ENCODE data around the gene SDCCAG8. TPM values are rescaled to one million over a fixed set of nuclear protein-coding genes. Genes with fewer than 3 reads are reported as not detected.
A peak's percentile ranks its signal among the peaks of the same experiment; 100 is the strongest.

Gene SDCCAG8
- total RNA-seq, 4 donors from 2014 or later = 30.3 to 131 (median 55.4) TPM

DNA sequence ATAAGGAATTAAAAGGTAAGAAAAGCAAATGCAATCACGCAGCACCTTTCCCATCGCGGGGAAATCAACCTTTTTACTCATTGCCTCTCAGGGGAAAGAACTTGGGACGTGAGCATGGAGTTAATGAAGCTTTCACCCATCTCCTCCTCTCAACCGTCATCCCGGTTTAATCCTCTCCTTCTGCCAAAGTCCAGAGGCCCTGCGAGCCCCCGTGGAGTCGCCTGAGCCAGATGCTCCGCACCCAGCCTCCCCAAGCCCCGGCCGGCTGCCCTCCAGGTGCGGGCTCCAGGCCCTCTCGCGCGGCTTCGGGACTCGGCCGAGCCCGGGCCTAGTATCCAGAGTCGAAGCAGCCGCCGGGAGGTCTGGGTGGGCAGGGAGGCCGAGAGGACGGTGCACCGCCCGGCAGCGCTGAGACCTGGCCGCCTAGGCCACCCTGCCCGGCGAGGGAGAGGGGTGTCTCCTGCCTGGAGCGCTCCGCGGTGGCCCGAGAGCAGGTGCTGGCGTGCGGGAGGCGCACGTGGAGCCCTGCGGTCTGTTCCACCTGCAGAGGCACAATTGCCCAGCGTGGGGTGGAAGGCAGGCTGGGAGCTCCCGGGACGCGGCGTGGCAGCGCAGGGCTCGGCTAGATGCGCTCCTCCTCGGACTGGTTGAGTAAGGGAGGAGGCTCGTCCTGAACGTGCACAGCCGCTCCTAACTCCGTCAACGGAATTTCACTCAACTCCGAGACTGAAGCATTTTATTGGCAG is 218.5 kb downstream of the SDCCAG8 start:
- Histone ChIP-seq H3K27ac (no peak overlapping the region), H3K4me3 (no peak overlapping the region), H3K4me1 (no peaks in the 10 kb centered on the region), H3K36me3 (no peaks in the 10 kb centered on the region), H3K27me3 (no peaks in the 10 kb centered on the region), H3K9me3 (no peaks in the 10 kb centered on the region)
- TF ChIP-seq POLR2A (IDR thresholded peaks at IDR 0.05) (no peak), CTCF (IDR thresholded peaks at IDR 0.05) (no peak)
- no peak for DNase-seq

DNA sequence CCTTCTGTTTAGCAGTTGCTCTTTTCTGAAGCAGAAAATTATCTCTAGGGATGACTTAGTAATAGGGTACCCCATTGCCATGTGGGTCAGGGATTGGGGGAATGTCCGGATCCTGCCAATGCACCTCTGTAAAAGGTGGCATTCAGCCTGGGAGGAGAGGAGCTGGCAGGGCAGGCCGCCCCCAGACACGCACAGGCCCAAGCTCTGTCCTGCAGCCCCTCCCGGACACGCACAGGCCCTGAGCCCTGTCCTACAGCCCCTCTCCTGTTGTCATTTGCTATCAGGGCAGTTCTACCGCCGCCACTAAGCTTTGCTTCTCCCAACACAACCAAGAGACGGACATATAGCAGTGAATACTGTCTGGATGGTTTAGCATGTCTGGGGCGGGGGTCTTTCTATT is 219.1 kb downstream of the SDCCAG8 start:
- no peak overlapping the region for H3K4me3 ChIP-seq
- TF ChIP-seq CTCF (IDR thresholded peaks at IDR 0.05) = no peak
- no peak for TF ChIP-seq POLR2A (IDR thresholded peaks at IDR 0.05)
- H3K4me1 ChIP-seq = no peaks in the 10 kb centered on the region
- H3K9me3 ChIP-seq = no peaks in the 10 kb centered on the region
- no peak for DNase-seq
- H3K36me3 ChIP-seq = no peaks in the 10 kb centered on the region
- no peaks in the 10 kb centered on the region for H3K27me3 ChIP-seq
- H3K27ac ChIP-seq = no peak overlapping the region

- TF ChIP-seq CTCF (IDR thresholded peaks at IDR 0.05) = peak in 1 of 6 experiments; percentile 5
- no peak for TF ChIP-seq POLR2A (IDR thresholded peaks at IDR 0.05)
Measured at GRCh38 chr1:243475966-243476365, 220.1 kb downstream of the SDCCAG8 start.

DNA sequence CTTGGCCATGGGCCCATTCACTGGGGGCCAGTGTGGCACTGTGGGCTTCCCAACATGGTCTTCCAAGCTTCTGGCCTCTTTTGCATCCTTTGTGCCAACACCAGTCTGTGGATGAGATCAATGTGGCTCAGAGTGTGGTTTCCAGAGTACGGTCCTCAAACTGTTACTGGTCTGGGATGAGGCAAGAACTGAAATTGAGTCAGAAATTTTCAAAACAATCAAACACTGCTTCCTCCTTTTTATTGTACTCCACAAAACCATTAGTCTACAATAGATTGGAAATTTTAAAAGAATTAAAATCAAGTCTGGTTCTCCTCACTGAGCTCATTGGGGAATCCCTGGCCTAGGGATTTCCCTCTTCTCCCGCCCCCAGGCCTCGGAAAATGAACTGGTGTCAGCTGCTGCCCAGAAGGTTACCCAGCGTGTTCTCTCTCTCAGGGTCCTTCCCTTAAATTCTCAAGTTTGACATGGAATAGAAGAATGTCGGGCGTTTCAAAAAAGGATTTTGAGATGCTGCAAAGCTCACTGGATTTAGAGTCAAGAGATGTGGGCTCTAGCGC is 222.0 kb downstream of the SDCCAG8 start:
- no peak for DNase-seq
- no peaks in the 10 kb centered on the region for H3K9me3 ChIP-seq
- H3K4me1 ChIP-seq = peaks cover 0 to 6% (median 3%) of the 10 kb centered on the region in 4 donors
- no peak overlapping the region for H3K27ac ChIP-seq
- H3K4me3 ChIP-seq = no peak overlapping the region
- TF ChIP-seq POLR2A (IDR thresholded peaks at IDR 0.05) (no peak), CTCF (IDR thresholded peaks at IDR 0.05) (no peak)
- no peaks in the 10 kb centered on the region for H3K27me3 ChIP-seq
- H3K36me3 ChIP-seq = no peaks in the 10 kb centered on the region

More at GRCh38 chr1:243475966-243476365, 220.1 kb downstream of the SDCCAG8 start:
- Histone ChIP-seq H3K4me3 (no peak overlapping the region), H3K27me3 (no peaks in the 10 kb centered on the region), H3K27ac (no peak overlapping the region), H3K4me1 (no peaks in the 10 kb centered on the region), H3K9me3 (no peaks in the 10 kb centered on the region), H3K36me3 (no peaks in the 10 kb centered on the region)
- DNase-seq = no peak

DNA sequence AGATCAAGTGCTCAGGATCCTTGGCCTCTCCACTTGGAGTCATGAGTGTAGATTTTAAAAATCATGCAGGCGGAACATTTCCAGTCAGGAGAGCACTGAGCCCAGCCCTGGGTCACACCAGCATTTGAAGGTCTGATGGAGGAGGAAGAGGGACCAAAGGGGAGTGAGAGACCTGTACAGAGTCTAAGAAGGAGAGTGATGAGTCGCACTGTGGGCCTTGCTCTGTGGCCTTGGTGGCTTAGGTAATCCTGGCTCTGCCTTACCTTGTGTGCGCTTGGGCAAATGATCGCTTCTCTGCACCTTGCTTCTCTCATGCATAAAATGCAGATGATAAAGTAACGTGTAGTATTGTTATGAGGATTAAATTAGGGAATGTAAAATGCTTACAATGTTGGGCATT is 225.3 kb downstream of the SDCCAG8 start:
- no peak overlapping the region for H3K27ac ChIP-seq
- DNase-seq = no peak
- no peaks in the 10 kb centered on the region for H3K36me3 ChIP-seq
- TF ChIP-seq CTCF (IDR thresholded peaks at IDR 0.05) (no peak), POLR2A (IDR thresholded peaks at IDR 0.05) (no peak)
- H3K9me3 ChIP-seq = no peaks in the 10 kb centered on the region
- H3K4me3 ChIP-seq = no peak overlapping the region
- H3K4me1 ChIP-seq = peaks cover 0 to 13% (median 6%) of the 10 kb centered on the region in 4 donors
- H3K27me3 ChIP-seq = no peaks in the 10 kb centered on the region

All from Peyer's patch (tissue), 4 donors.